ENCODE results near the gene SOWAHB.

The SOWAHB gene

GRCh38 chr4:76857074-76857409 lies 40.9 kb downstream of the SOWAHB start:
- Histone ChIP-seq H3K27ac (no peak overlapping the region), H3K27me3 (no peaks in the 10 kb centered on the region), H3K9me3 (peaks cover 11% of the 10 kb centered on the region; the same call in 1 of the 2 replicates), H3K4me1 (peaks cover 14% of the 10 kb centered on the region; the same call in 1 of the 2 replicates), H3K36me3 (no peaks in the 10 kb centered on the region), H4K20me1 (no peaks in the 10 kb centered on the region), H3K9ac (no peak overlapping the region), H3K4me3 (no peak overlapping the region), H3K4me2 (no peak overlapping the region)
- no peak for TF ChIP-seq Cebpa-rat (IDR thresholded peaks at IDR 0.05)

- no peak for TF ChIP-seq Cebpa-rat (IDR thresholded peaks at IDR 0.05)
- Histone ChIP-seq H3K36me3 (no peaks in the 10 kb centered on the region), H3K4me1 (peaks cover 14% of the 10 kb centered on the region; the same call in 1 of the 2 replicates), H3K9me3 (peaks cover 11% of the 10 kb centered on the region; the same call in 1 of the 2 replicates), H4K20me1 (no peaks in the 10 kb centered on the region), H3K4me3 (no peak overlapping the region), H3K27ac (no peak overlapping the region), H3K4me2 (no peak overlapping the region), H3K27me3 (no peaks in the 10 kb centered on the region), H3K9ac (no peak overlapping the region)
These were observed 41.5 kb downstream of the SOWAHB start for GRCh38 chr4:76856243-76857073.

- peak overlapping the region; percentile 37 for H3K4me2 ChIP-seq
- H3K9me3 ChIP-seq, result peaks cover 11% of the 10 kb centered on the region; the same call in 1 of the 2 replicates
- H3K27ac ChIP-seq, result peak overlapping the region; percentile 51; the same call in 1 of the 2 replicates
- H3K4me3 ChIP-seq, result no peak overlapping the region
- peaks cover 14% of the 10 kb centered on the region; the same call in 1 of the 2 replicates for H3K4me1 ChIP-seq
- no peaks in the 10 kb centered on the region for H3K36me3 ChIP-seq
- no peaks in the 10 kb centered on the region for H4K20me1 ChIP-seq
- no peak for TF ChIP-seq Cebpa-rat (IDR thresholded peaks at IDR 0.05)
- no peak overlapping the region for H3K9ac ChIP-seq
- no peaks in the 10 kb centered on the region for H3K27me3 ChIP-seq
These were observed 43.1 kb downstream of the SOWAHB start for GRCh38 chr4:76854858-76855257.

- TF ChIP-seq Cebpa-rat (IDR thresholded peaks at IDR 0.05), result no peak
- H3K9me3 ChIP-seq, result peaks cover 11% of the 10 kb centered on the region; the same call in 1 of the 2 replicates
- no peaks in the 10 kb centered on the region for H4K20me1 ChIP-seq
- peaks cover 14% of the 10 kb centered on the region; the same call in 1 of the 2 replicates for H3K4me1 ChIP-seq
- no peak overlapping the region for H3K9ac ChIP-seq
- H3K27ac ChIP-seq, result no peak overlapping the region
- H3K27me3 ChIP-seq, result no peaks in the 10 kb centered on the region
- no peak overlapping the region for H3K4me3 ChIP-seq
- H3K36me3 ChIP-seq, result no peaks in the 10 kb centered on the region
- no peak overlapping the region for H3K4me2 ChIP-seq
These were observed 46.6 kb downstream of the SOWAHB start for GRCh38 chr4:76851375-76851774.

- no peaks in the 10 kb centered on the region for H3K36me3 ChIP-seq
- peaks cover 10% of the 10 kb centered on the region; the same call in 1 of the 2 replicates for H3K4me1 ChIP-seq
- H3K27ac ChIP-seq, result no peak overlapping the region
- no peaks in the 10 kb centered on the region for H3K27me3 ChIP-seq
- no peak overlapping the region for H3K4me2 ChIP-seq
- no peak overlapping the region for H3K4me3 ChIP-seq
- no peaks in the 10 kb centered on the region for H4K20me1 ChIP-seq
- TF ChIP-seq Cebpa-rat (IDR thresholded peaks at IDR 0.05), result no peak
- peaks cover 9% of the 10 kb centered on the region; the same call in 1 of the 2 replicates for H3K9me3 ChIP-seq
- H3K9ac ChIP-seq, result no peak overlapping the region
These were observed 47.9 kb downstream of the SOWAHB start for GRCh38 chr4:76850010-76850441.

All from BLaER1 (cell line).